Islet of Langerhans (tissue), 1 donor: ENCODE results near the gene CDKAL1.
"Not testable (repeated sequence)": the region's sequence is repeated elsewhere in the genome, so short reads cannot be mapped to it uniquely, and the experiment has no call there.

Experiments
- FAIRE-seq: peaks from one replicate; lab custom pipeline; 2011; peaks lifted over from hg19 to GRCh38; lab: Jason Lieb, UNC

Gene CDKAL1

GRCh38 chr6:20534295-20535262, at the start of gene CDKAL1:
TSS of gene CDKAL1 (plus strand) at chr6:20534457. CDS start at chr6:20546351, 11,894 bp downstream.
- peak; percentile 94 for FAIRE-seq

DNA sequence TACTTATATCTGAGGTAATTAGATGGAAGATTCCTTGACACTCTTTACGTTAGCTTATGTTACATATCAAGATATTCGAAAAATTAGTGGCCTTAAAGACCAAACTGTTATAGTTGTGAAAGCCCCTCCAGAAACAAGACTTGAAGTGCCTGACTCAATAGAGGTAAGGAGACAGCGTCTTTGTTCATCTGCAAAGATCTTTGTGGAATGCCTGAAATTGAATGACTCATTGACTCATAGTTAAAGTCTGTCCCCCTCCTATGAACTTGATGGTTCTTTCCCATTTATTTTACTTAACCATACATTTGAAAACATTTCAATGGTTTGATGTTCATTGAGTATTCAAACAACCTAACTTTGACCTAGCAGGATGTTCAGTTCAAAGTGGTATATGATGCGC, 47.6 kb upstream of the CDKAL1 start:
- FAIRE-seq, result no peak

DNA sequence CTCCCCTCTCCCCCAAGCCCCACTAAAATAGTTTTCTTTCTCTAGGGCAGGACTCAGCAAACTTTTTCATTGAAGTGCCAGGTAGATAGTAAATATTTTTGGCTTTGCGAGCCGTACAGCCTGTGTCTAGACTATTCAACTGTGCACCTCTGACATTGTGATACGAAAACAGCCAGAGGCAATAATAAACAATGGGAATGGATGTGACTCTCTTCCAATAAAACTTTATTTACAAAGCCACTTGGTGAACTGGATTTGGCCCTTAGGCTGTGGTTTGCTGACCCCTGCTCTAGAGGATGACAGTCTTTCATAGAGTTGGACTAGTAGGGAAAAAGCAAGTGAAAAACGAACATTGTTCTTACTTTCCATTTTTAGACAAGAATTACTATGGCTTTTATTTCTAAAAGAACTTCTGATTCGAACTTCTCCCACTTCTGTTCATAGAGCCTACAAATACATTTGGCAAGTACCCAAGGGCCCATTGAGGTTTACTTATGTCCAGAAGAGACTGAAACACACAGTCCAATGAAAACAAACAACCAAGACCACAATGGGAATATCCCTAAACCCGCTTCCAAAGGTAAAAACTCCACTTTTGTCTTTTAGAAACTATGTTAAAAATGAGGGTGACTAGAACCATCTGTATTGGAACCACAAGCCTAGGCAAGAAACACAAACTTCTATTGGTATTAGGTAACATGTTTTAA, 46.4 kb upstream of the CDKAL1 start:
- FAIRE-seq, result no peak

DNA sequence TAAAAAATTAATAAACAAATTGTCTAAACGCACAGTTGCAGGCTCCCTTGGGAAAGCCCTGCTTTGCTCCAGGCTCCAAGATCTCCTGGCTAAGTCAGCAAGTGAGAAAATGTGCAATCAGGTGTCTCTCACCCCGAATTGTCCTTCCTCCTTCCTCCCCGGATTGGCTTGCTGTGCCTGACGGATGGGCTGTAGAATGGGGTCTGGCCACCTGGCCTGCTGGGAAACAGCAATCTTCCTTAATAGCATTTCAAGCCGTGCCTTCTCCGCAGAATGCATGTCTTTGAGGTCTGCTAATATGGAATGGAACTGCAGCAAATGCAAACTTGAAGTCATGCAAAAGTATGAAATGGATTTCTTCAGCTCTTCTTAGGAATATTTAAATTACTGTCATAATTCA, 43.7 kb upstream of the CDKAL1 start:
- no peak for FAIRE-seq

DNA sequence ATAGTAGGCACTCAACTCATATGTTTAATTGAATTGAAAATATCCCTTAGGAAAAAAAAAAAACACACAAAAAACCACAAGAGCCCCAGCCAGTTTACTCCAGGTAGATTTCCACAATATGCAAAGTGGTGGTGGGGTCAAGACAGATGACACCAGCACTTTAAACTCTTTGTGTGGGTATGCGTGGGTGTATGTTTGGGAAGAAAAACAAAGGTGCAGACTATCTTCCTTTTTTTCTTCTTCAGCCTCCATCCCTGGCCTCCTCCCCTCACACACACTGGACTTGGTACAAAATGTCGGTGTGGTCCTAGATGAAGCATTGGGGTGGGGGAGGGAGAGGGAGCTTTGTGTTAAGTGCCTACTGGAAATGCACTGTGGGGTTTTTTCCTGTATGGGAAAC, 42.2 kb upstream of the CDKAL1 start:
- no peak for FAIRE-seq

DNA sequence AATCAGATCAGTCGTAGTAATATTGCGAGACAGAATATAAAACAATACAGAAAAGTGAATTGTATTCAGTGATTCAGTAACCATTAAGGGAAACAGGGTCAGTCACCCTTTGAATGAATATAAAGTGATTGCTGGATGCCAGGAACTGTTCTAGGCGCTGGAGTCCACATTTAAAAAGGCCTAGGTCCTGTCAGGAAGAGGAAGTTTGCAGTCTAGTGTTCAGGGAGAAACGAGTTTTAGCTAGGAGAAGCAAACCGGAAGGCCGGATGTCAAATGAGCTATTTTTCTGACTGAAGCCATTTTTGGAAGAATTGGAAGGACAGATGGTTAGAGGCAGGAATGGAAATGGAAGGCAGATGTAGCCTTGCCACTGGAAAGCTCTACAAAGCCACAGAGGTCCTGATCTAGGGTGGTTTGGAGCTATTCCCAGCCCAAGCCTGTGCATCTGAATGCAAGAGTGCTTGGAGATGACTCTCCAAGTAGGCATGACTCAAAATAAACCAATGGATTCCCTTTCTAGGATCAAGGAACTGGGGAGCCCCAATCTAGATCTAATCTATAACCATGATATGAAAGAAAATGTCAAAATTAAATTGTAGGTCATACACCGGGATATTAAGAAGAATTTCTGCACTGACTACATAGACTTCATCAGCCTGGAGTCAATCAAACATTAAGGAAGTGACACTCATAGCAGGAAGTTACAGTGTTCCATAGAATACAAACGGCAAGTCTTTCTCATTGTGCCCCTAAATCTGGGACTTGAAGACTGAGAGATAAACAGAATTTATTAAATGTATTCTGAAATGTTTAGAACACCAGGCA, 36.8 kb upstream of the CDKAL1 start:
- no peak for FAIRE-seq

- FAIRE-seq, result no peak
Observed at GRCh38 chr6:20498041-20498385, 36.2 kb upstream of the CDKAL1 start.

DNA sequence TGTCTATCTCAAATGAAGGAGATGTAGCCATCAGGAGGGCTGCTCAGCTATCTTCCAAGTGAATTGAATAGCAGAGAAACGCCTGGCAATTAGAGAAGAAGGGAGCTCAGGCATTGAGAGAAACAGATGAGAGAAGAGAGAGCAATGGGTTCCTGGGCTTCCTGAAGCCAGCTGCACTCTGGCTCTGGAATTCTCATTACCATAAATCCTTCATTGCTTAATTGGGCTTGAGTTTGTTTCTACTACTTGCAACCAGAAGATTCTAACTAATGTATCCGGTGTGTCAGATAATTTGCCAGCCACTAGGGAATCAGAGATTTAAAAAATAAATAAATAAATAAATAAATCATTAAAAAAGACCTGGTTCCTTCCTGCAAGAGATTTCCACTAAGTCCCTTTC, 25.0 kb upstream of the CDKAL1 start:
- no peak for FAIRE-seq

GRCh38 chr6:20511852-20512251, 22.4 kb upstream of the CDKAL1 start:
- FAIRE-seq, result no peak

- not testable (repeated sequence) for FAIRE-seq
Observed at GRCh38 chr6:20525208-20525607, 9.0 kb upstream of the CDKAL1 start.

GRCh38 chr6:20529086-20529448, 5.2 kb upstream of the CDKAL1 start:
- peak; percentile 90 for FAIRE-seq

DNA sequence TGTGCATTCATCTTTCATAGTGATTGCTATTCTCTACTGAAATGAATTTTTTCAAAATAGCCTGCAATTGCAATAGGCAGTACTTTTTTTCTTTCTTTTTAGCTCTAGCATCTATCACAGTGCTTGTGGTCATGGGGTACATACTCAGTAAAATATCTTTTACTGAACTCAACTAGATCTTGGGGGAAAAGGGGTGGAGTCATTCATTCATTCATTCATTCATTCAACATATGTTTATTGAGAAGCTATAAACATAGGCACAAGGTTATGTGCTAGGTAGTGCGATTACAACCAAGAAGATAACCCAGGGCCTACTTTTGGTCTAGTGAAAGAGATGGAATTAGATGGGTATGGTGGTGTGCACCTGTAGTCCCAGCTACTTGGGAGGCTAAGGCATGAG, 1.4 kb upstream of the CDKAL1 start:
- no peak for FAIRE-seq

DNA sequence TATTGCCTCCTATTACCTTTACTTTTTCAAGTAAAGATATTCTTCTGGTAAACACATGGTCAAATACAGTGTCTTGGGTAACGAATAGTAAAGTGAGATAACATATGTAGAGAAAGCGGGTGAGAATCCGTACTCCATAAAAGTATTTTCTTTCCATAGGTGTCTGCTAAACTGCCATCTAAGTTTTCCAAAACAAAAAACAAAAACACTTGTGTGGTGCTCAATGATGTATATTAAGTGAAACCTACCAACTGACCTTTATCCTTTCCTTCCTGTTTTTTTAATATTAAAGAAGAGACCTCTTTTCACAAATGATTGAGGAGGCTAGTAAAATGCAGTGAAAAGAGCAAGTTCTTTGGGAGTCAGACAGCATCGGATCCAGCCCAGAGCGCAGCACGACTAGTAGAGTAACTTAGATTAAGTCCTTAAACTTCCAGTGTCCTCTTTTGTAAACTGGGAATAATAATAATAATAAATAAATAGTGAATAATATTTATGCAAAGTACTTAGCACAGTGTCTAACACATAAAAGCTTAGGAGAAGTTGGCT, 437 bp upstream of the CDKAL1 start:
- FAIRE-seq, result peak; percentile 53

DNA sequence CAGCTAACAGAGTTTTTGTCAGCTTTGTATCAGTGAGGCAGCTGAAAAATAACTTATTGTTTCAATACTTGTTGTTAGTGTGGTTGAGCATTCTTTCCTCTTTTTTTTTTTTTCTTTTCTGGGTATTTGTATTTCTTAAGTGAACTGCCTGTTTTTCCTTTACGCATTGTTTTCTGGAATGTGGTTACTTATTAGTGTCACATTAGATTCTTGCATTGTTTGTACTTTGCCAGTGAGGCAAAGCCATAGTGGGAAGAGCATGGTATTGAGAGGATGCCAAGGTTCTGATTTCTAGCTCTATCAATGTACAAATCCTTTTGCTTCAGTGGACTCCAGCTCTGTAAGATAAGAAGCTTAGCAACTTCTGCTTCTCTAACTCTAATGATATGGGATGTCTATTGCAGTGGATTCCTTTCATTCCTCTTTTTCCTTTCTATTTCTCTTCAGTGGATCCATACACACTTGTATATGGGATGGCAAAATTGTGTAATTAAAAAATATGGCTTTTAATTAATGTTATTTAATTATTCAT, 3.9 kb downstream of the CDKAL1 start:
- no peak for FAIRE-seq

DNA sequence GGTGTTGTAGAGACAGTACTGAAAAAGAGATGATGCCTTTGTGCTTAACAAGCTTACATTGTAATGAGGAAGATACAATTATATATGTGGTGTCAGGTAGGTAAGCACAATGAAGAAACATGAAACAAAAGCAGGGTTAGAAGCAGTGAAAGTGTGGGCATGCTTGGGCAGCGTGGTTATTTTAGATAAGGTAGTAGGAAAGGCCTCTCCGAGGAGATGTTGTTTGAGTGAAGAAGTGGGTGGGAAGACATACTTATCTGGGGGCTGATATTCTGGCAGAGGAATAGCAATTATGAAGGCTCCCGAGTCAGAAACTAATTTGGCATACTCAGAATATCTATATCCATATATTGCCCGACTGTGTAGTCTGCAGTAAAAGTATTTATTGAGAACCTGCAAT, 4.7 kb downstream of the CDKAL1 start:
- no peak for FAIRE-seq

DNA sequence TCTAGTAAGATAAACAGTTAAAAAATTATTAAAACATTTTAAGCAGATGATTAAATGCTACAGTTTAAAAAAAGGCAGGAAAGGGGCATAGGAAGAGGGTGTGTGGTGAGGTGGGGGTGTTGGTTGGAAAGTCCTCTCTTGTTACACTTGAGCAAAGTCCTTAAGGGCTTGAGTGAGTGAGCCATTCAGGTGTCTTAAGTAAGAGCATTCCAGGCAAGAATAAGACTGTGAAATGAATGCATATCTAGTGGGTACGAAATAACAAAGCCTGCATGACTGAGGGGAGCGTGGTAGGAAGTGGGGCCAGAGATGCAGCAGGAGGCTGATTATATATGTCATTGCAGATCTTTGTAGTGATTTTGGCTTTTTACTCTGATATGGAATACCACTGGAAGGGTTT, 5.1 kb downstream of the CDKAL1 start:
- no peak for FAIRE-seq

DNA sequence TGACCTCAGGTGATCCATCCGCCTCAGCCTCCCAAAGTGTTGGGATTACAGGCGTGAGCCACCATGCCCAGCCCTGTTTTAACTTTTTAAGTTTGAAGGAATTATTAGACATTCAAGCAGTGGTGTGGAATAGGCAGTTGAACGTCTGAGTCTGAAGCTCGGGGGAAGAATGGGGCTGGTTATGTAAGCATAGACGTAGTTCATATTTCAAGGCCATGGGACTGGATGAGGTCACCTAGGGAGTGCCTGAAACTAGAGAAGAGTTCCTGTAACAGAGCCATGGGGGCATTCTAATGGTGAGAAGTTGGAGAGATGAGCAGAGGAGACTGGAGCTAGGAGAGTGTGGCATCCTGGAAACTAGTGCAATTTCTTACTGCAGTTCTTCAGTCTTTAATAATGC, 6.4 kb downstream of the CDKAL1 start:
- FAIRE-seq, result no peak

DNA sequence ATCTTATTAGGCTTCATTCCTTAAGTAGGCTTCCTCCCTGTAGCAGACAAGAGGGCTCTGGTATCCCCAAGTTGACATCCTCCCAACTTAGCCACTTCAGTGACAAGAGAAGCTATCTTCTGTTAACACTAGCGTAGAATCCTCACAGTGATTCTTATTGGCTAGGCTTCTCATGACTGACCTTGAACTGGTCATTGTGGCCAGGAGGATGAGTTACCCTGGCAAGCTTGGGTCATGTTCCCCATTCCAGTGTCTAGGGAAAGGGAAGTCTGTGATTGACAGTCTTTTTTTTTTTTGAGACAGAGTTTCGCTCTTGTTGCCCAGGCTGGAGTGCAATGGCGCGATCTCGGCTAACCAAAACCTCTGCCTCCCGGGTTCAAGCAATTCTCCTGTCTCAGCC, 7.1 kb downstream of the CDKAL1 start:
- no peak for FAIRE-seq

DNA sequence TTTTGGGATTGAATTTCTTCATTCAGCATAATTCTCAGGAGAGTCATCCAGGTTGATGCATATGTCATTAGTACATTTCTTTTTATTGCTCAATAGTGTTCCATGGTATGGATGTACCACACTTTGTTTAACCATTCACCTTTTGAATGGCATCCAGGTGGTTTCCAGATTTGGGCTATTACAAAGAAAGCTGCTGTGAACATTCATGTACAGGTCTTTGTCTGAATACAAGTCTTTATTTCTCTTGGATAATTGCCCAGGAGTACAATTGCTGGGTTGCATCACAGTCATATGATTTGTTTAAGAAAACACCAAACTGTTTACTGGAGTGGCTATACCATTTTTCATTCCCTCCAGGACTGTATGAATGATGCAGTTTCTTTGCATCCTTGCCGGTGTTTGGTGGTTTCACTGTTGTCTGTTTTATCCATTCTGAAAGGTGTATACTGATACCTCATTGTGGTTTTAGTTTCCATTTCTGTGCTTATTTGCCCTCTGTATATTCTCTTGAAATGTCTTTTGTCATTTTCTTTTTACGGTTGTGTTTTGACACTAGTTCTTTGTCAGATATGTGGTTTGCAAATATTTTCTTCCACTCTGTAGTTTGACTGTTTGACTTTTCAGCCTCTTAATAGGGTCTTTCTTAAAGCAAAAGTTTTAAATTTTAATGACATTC, 8.8 kb downstream of the CDKAL1 start:
- FAIRE-seq, result no peak

DNA sequence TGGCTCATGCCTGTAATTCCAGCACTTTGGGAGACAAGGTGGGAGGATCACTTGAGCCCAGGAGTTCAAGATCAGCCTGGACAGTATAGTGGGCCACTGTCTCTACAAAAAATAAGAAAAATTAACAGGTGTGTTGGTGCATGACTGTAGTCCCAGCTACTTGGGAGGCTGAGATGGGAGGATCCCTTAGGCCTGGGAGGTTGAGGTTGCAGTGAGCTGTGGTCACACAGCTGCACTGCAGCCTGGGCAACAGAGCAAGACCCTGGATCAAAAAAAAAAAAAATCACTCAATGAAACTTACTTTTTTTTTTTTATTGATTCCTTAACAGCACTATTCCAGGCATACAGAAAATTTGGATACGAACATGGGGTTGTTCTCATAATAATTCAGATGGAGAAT, 14.0 kb downstream of the CDKAL1 start:
- FAIRE-seq, result no peak

DNA sequence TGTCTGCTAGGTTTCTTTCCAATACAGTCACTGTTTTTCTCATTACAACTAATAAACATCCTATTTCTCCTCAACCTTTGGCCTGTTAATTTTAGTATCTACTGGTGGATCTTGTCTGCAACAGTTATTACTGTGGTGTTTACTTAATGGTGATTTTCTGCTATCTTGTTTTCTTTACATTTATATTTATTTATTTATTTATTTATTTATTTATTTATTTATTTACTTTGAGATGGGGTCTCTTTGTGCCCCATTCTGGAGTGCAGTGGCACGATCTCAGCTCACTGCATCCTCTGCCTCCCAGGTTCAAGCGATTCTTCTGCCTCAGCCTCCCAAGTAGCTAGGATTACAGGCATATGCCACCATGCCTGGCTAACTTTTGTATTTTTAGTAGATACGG, 15.1 kb downstream of the CDKAL1 start:
- FAIRE-seq, result not testable (repeated sequence)

- FAIRE-seq, result no peak
Observed at GRCh38 chr6:20554326-20554725, 20.1 kb downstream of the CDKAL1 start.
